GM18517 (cell line): Measurements from ENCODE around the gene SNED1.

Source experiments
- ATAC-seq: cut with Tn5 transposase; IDR thresholded peaks from one replicate; pipeline ENCODE4 v1.9.1; 2021; ENCODE audit warnings: mild to moderate bottlenecking, moderate library complexity; ENCODE audit not compliant: unreplicated experiment

Gene SNED1

GRCh38 chr2:241003830-241004564 is 5.6 kb downstream of the SNED1 start:
- ATAC-seq = no peak

GRCh38 chr2:241005569-241005968 is 7.2 kb downstream of the SNED1 start:
- no peak for ATAC-seq

DNA sequence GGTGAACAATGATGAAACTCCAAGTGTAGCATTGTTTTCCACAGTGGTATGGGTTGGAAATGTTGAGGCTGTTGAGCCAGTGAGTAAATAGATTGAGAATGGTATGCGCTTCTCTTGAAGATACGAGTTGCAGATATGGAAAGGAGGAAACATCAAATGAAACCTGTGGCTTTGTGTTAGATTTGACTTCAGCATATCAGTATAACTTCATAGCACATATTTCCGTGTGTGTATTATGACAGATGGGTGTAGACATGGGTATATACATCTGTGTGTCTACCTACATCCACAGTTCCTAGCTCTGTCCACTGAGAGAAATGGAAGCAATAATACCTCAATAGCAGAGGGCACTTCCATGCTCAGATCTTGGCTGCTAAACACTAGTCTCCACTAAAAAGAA is 8.0 kb downstream of the SNED1 start:
- ATAC-seq = no peak

DNA sequence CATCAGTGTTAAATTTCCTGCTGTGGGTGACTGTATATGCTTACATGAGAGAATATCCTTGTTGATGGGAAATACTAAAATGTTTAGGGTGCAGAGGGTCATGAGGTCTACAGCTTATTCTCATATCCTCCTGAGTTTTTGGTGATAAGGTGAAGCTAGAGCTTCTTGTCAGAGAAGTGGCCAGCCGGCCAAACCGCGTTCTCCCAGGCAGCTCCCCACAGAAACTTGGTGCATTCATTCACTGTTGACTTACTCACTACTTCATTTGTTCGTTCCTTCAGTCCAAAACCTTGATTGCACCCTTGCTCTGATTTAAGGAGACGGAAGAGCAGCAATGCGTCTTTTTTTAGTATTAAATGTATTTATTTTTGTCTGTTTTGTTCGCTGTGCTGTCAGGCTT is 8.7 kb downstream of the SNED1 start:
- no peak for ATAC-seq

DNA sequence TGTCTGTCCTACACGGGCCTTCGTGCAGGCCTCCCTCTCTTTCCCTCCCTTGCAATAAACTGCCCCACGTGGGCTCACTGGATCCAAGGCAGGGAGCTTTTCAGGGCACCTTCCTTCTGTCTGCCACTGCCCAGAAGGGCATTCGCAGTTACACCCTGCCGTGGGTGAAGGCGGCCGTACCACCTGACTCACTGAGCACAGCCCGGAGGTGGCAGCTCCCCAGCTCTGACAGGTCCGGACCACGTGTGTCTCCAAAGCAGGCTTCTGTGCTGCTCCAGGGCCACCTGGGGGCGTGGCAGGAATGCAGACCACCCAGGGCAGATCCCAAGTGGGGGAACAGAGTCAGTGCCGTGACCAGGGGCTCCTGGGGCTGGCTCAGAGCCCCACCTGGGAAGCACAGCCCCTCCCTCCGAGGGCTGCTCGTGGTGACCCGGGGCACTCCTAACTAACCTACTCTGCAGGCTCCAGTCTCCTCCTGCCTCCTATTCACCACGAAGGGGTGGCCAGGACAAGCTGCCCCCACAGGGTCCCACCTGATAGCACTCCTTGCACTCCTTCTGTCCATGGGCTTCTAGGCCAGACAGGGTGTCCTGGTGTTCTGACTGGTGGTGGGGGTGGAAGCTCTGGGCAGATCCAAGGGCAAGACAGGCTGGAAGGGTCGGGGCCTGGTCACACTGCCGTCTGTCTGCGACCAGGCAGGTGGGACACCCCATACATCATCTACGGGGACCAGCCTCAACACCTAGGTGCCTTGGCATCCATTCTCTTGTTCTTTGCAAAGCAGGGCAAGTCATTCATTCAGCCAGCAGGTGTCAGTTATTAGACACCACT is 9.7 kb downstream of the SNED1 start:
- ATAC-seq = no peak

DNA sequence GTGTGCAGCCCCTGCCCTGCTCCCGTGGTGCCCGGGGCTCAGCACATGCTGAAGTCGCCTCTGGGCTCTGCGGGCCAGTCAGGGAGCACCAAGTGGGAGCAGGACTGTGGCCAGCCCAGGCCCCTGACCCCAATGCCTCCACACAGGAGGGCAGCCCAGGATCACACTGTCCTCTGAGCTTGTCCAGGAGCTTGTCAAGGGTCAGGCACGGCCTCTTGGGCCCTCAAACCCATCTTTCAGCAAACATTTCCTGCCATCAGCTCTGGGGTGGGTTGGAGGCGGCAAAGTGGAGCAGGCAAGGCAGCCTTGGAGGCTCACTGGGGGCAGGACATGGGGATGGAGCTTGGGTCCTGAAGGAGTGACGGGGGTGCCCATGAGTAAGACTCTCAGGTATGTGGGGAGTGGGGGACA is 10.3 kb downstream of the SNED1 start:
- no peak for ATAC-seq

- no peak for ATAC-seq
These were observed 10.8 kb downstream of the SNED1 start for GRCh38 chr2:241009191-241009590.

- ATAC-seq = no peak
These were observed 11.4 kb downstream of the SNED1 start for GRCh38 chr2:241009601-241010530.

- no peak for ATAC-seq
These were observed 12.3 kb downstream of the SNED1 start for GRCh38 chr2:241010531-241011295.

DNA sequence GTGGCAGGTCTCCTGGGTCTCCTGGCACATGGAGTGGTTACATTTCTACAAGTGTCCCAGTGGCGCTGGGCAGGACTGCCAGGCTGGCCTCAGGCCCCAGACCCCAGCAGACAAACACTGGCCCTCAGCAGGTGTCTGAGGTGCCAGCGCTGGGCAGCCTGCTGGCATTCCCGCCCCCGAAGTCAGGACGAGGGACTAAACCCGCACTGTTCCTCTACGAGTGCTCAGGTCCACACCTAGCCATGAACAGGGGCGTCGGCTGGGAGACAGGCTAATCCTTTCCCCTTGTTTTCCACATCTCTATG is 12.8 kb downstream of the SNED1 start:
- ATAC-seq = no peak

- ATAC-seq = no peak
These were observed 13.5 kb downstream of the SNED1 start for GRCh38 chr2:241011751-241012510.

GRCh38 chr2:241014224-241014623 is 15.8 kb downstream of the SNED1 start:
- ATAC-seq = no peak

DNA sequence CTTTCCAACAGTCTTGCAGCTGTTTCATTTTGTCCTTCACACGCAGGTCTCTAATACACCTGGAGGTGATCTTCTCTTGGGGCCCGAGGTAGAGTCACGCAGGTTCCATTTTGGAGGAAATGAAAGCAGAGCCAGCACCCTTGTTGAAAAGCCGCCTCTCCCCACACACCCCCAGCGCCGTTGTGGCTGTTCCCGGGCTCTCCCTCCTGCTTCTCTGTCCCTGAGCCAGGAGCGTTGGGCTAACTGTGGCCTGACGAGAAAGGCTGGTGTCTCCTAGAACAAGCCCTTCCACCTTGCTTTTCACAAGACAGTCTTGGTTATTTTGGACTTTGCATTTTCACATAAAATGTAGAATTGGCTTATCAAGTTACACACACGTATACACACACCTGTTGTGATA is 16.3 kb downstream of the SNED1 start:
- ATAC-seq = no peak

DNA sequence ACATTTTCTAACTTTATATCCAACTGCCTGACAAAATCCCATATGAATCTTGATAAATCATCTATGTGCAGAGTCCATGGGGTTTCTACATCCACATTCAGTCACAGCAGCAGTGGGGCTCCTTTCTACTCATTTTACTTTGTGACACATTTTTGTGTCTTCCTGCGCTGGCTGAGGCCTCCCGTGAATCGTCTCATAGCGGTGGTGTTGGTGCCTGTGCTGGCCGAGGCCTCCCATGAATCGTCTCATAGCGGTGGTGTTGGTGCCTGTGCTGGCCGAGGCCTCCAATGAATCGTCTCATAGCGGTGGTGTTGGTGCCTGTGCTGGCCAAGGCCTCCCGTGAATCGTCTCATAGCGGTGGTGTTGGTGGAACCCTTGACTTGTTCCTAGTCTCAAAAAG is 17.0 kb downstream of the SNED1 start:
- ATAC-seq = no peak

DNA sequence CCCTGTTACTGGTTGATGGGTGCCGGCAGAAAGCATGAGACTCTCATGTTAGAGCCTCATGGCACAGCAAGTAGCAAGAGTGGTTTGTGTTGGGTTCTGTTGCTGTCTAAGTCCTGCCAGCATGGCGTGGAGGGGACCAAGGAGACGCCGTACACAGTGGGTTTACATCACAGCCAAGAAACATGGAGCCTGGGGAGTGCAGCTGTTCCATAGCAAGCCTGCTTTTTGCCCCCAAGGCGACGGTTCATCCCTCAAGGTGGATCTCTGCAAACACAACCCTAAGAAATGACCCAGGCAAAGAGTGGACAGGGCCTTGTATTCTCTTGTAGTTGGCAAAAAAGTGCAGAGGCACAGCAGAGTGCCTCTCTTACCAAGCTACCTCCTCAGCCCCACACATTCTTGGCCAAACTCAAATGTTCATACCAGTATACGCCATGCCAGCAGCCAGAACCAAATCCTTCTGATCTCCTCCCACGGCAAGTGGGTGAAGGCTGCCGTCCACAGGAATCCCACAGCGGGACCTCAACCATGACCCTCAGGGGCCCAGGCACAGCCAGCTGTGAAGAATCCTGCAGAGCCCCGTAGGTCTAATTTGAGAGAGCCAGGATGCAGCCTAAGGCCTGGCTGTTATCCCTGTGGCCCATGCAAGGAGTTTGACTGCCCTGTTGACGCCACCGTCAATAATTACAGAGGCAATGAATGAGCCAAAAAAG is 19.0 kb downstream of the SNED1 start:
- ATAC-seq = no peak

- ATAC-seq = no peak
These were observed 19.9 kb downstream of the SNED1 start for GRCh38 chr2:241018051-241018891.

DNA sequence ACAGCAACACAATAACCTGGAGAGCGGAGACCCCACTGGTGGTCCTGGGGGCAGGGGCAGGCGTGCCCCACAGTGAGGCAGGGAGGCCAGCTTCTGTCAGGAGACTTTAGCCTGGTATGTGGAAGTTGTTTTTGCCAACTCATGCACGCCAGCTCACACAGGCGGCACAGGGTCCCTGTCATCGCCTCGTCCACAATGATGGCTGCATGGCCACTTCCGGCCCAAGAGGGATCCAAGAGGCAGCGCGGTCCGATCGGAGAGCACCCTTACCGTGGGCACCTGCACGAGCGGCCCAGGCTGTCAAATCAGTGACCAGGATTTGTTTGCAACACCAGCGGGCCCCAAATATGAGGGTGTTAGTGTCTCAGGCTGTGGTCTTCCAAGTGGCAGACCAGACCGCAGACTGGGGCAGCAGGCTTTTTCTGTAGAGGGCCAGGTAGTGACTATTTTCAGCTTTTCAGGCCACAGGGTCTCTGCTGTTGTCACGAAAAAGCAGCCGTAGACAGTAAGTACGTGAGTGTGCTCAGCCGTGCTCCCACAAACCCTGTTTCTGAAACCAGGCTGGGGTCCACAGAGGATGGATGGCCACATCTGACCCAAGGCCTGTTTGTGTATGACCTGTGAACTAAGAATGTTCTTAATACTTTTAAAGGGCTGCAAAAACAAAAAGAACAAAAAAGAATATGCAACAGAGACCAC is 21.2 kb downstream of the SNED1 start:
- ATAC-seq = no peak

DNA sequence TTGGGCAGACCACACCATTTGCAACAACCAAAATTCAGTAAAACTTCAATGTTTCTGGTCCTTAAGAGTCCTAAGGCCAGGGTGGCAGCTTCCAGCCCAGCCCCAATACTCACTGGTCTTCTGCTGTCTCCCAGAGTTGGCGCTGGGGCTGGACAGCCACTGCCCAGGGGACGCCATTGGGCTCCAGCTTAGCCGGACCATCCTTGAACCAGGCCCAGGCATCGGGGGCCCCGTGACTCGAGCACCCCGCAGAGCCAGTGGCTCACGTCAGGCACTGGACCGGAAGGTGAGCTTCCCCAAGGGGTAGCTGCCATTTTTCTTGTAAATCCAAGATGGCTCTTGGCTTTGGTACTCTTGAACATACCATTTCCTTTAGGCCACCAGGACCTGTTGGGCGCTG is 21.8 kb downstream of the SNED1 start:
- ATAC-seq = no peak
